Measurements from ENCODE around the gene TSC22D4.

The TSC22D4 gene

GRCh38 chr7:100430493-100431285 is 48.3 kb downstream of the TSC22D4 start:
- H3K4me3 ChIP-seq (ENCODE audit: low read depth, low read length), result peak overlapping the region; percentile 65
- TF ChIP-seq, protein P1, sequence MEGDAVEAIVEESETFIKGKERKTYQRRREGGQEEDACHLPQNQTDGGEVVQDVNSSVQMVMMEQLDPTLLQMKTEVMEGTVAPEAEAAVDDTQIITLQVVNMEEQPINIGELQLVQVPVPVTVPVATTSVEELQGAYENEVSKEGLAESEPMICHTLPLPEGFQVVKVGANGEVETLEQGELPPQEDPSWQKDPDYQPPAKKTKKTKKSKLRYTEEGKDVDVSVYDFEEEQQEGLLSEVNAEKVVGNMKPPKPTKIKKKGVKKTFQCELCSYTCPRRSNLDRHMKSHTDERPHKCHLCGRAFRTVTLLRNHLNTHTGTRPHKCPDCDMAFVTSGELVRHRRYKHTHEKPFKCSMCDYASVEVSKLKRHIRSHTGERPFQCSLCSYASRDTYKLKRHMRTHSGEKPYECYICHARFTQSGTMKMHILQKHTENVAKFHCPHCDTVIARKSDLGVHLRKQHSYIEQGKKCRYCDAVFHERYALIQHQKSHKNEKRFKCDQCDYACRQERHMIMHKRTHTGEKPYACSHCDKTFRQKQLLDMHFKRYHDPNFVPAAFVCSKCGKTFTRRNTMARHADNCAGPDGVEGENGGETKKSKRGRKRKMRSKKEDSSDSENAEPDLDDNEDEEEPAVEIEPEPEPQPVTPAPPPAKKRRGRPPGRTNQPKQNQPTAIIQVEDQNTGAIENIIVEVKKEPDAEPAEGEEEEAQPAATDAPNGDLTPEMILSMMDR (IDR thresholded peaks at IDR 0.05; ENCODE audit: low read depth, low read length, missing control alignments), result no peak
- in situ Hi-C loops (cut with HindIII; ENCODE audit: low sequenced_read_pairs), result no loop called here
- no peak for DNase-seq (ENCODE audit: low read depth)

GRCh38 chr7:100429637-100430492 is 49.1 kb downstream of the TSC22D4 start, which contains the start of gene MEPCE:
Gene MEPCE (plus strand): TSS chr7:100429831. CDS start chr7:100430019, 188 bp downstream.
- peak; percentile 93 for DNase-seq (ENCODE audit: low read depth)
- peak within 1 kb of the TSS; percentile 65 for H3K4me3 ChIP-seq (ENCODE audit: low read depth, low read length)
- in situ Hi-C loops (cut with HindIII; ENCODE audit: low sequenced_read_pairs), result no loop called here
- TF ChIP-seq, protein P1 (IDR thresholded peaks at IDR 0.05; ENCODE audit: low read depth, low read length, missing control alignments), result no peak

GRCh38 chr7:100428967-100429636 is 49.9 kb downstream of the TSC22D4 start:
- DNase-seq (ENCODE audit: low read depth), result peak; percentile 99
- TF ChIP-seq, protein P1 (IDR thresholded peaks at IDR 0.05; ENCODE audit: low read depth, low read length, missing control alignments), result no peak
- H3K4me3 ChIP-seq (ENCODE audit: low read depth, low read length), result peak overlapping the region; percentile 65
- in situ Hi-C loops (cut with HindIII; ENCODE audit: low sequenced_read_pairs), result no loop called here

DNA sequence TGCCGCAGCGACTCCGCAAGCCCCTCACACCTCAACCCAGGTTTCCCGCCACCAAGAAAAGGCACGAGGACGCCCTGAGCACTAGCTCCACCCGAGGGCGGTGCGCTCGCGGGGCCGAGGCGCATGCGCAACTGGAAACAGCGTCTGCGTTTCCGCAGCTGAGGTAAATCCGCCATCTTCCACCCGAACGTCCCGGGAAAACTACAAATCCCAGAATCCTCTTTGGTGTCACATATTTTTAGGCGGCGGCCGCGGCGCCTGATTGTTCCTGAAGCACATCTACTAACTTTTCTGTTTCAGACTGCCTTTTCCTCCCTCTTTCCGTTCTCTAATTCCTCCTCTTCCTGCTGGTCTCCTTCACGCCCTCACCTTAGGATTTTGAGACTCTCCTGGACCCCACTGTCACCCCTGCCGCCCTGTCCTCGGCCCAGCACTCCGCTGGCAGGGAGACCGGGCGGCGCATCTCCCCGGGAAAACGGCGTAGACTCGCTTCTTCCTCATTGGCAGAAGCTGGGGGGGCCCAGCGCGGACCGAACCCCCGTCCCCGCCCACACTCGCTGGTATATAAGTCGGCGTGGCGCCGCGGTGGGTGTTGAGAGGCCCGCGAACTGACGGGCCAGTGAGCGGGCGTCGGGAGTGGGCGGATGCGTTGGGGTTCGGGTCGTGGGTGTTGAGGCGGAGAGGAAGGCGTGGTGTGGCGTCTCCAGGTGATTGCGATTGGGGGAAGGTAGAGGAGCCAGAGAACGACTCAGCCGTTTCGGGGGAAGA is 50.6 kb downstream of the TSC22D4 start, which contains the start of gene ZCWPW1:
Gene ZCWPW1, minus strand, starts transcription at position 505 of the 768 bp plus-strand sequence. CDS start 8,054 bp downstream, outside the sequence.
- DNase-seq (ENCODE audit: low read depth), result peak; percentile 95
- TF ChIP-seq, protein P1 (IDR thresholded peaks at IDR 0.05; ENCODE audit: low read depth, low read length, missing control alignments), result no peak
- peak within 1 kb of the TSS; percentile 65 for H3K4me3 ChIP-seq (ENCODE audit: low read depth, low read length)
- in situ Hi-C loops (cut with HindIII; ENCODE audit: low sequenced_read_pairs), result no loop called here

- no peak for DNase-seq (ENCODE audit: low read depth)
- in situ Hi-C loops (cut with HindIII; ENCODE audit: low sequenced_read_pairs), result no loop called here
- TF ChIP-seq, protein P1 (IDR thresholded peaks at IDR 0.05; ENCODE audit: low read depth, low read length, missing control alignments), result no peak
- H3K4me3 ChIP-seq (ENCODE audit: low read depth, low read length), result peak overlapping the region; percentile 65
Observed at GRCh38 chr7:100427762-100428198, 51.2 kb downstream of the TSC22D4 start.

All from astrocyte of the cerebellum (primary cell).